HG03432 (cell line): Measurements from ENCODE around the gene METTL9.
"Not testable (repeated sequence)": the region's sequence is repeated elsewhere in the genome, so short reads cannot be mapped to it uniquely, and the experiment has no call there.

ENCODE experiments used
- ATAC-seq: cut with Tn5 transposase; IDR thresholded peaks from one replicate; pipeline ENCODE4 v1.9.1; 2021; ENCODE audit warnings: mild to moderate bottlenecking, moderate library complexity; ENCODE audit not compliant: unreplicated experiment

The METTL9 gene

GRCh38 chr16:21631951-21632575 is 32.7 kb downstream of the METTL9 start:
- ATAC-seq: not testable (repeated sequence)

- ATAC-seq: no peak
Measured at GRCh38 chr16:21634216-21634615, 34.8 kb downstream of the METTL9 start.

DNA sequence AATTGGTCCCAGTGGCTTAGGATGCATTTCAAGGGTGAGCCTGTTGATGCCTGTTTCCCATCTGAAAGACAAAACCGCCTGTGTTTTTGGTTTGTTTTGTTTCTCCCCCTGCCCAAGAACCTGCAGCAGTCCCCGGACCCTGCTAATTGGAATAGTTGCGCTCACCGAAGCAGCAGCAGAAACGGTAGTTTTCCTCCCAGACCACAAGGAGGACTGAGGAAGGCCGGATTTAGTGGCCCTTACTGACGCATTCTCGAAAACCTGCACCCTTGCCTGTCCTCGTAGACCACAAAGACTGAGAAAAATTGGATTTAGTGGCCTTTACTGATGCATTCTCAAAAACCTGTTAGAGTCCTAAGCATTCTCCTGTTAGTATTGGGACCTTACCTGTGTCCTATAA is 36.3 kb downstream of the METTL9 start:
- not testable (repeated sequence) for ATAC-seq

DNA sequence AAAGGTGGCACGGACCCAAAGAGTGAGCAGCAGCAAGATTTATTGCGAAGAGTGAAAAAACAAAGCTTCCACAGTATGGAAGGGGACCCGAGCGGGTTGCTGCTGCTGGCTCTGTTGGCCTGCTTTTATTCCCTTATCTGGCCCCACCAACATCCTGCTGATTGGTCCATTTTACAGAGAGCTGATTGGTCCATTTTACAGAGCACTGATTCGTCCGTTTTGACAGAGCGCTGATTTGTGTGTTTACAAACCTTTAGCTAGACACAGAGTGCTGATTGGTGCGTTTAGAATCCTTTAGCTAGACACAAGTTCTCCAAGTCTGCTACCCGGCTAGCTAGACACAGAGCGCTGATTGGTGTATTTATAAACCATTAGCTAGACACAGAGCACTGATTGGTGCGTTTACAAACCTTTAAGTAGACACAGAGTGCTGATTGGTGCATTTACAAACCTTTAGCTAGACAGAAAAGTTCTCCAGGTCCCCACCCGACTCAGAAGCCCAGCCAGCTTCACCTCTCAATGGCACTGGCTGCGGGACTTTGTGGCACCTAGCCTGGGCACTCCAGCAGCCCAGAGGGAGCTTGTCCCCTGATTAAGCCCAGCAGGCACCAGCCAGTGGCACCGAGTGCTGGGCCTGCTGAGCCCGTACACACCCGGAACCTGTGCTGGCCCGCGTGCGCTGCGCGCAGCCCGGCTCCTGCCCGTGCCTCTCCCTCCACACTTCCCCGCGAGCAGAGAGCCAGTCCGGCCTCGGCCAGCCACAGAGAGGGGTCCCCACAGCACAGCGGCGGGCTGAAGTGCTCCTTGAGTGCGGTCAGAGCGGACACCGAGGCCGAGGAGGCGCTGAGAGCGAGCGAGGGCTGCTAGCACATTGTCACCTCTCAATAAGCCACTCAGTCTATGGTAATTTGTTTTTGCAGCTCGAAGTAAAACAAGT is 37.9 kb downstream of the METTL9 start:
- no peak for ATAC-seq

- no peak for ATAC-seq
Measured at GRCh38 chr16:21638573-21638975, 39.2 kb downstream of the METTL9 start.

- no peak for ATAC-seq
Measured at GRCh38 chr16:21639493-21639892, 40.1 kb downstream of the METTL9 start.

GRCh38 chr16:21641916-21642315 is 42.5 kb downstream of the METTL9 start:
- no peak for ATAC-seq

DNA sequence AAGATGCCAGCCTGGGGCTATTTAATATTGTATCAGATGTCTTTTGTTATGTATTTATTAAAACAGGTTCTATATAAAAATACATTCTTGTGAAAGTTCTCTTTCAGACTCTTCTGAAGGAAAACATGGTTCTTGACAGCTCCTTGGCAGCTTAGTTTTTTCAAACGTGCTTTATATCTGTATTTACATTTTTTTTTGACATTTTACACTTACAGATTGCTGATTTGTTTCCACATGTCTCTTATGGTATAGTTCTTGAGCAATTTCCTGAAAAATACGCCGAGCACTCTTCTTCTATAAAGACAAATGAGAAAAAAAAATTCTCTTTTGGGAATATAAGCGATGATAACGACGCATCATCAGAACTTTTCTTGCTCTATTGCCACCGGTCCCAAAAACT is 43.5 kb downstream of the METTL9 start:
- no peak for ATAC-seq

DNA sequence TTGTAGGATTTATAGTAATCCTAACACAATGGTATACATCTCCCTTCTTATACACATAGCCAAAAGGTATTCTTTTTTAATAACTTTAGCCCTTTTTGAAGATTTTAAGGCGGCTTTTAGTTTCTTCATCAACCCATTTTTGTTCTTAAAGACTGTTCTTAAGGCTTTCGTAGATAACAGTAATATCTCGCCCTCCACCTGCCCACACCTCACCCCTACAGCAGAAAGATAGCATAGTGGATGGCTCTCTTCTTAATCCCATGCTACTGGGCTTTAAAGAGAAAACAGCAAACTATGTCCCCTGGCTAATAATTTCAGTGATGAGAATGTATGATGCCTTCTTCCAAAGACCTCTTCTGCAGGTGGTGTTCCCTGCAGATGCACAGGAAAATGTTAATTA is 44.4 kb downstream of the METTL9 start:
- ATAC-seq: no peak

- ATAC-seq: no peak
Measured at GRCh38 chr16:21644674-21645073, 45.3 kb downstream of the METTL9 start.

- peak; percentile 42 for ATAC-seq
Measured at GRCh38 chr16:21645261-21645721, 45.9 kb downstream of the METTL9 start.

DNA sequence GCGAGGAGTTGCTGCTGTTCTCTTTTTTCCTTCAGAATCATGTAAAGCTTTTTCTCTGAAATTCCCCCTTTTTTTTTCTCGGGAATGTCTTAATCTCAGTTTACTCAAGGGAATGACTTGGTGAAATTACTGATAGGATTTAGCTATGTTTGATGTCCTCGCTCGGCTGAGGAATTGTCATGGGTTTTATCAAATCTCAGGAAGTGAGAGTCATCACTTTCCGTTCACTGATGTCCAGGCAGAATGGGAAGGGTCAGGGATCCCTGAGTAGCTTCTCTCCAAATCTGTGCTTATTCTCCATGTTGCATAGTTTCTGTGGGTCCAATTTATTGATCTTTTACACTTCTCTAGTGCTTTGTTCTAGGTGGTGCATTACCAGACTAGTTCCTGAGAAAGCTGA is 46.7 kb downstream of the METTL9 start:
- no peak for ATAC-seq

GRCh38 chr16:21646721-21647561 is 47.6 kb downstream of the METTL9 start:
- ATAC-seq: peak; percentile 89

DNA sequence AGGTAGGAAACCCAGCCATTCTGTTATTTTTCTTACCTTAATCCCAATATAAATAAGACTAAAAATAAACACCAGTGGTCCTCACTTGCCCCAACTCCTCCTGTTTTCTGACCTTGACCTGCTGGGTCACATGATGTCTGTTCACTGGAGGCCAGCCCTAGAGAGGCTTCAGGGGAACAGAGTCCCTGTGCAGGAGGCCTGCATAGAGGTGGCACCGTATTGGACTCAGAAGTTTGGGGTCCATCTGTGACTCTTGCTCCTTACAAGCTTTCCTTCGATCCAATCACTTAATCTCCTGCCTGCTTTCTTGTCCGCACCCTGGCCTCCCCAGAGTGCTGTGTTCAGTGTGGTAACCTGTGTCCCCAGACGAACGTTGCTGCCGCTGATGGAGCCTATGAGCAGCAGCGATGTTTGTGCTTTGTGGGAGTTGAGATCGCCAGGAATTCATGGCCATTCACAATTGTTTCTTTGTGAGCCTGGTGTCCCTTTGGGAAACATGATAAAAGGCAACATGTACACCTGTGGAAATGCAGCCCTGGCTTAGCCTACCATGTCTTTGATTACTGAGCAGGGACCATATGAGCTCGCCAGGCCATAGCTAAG is 48.3 kb downstream of the METTL9 start:
- ATAC-seq: peak; percentile 4

GRCh38 chr16:21649826-21650406 is 50.5 kb downstream of the METTL9 start:
- ATAC-seq: not testable (repeated sequence)

DNA sequence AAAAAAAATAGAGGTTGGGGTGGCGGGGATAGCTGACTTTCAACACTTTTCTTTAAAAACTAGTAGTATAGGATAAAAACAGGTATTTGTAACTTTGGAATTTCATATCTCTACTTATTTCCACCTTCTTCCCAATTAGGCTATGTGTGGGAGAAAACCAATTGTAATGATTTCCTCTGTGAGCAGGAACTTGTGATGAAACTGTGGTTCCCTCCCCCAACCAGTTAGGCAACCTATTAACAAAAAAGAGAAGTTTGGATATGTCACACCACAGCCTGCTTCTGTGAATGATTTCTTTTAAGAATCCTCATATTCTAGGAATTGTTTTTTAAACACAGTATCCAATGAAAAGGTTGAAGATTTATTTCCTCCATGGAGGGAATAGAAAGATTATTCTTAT is 51.1 kb downstream of the METTL9 start:
- no peak for ATAC-seq

DNA sequence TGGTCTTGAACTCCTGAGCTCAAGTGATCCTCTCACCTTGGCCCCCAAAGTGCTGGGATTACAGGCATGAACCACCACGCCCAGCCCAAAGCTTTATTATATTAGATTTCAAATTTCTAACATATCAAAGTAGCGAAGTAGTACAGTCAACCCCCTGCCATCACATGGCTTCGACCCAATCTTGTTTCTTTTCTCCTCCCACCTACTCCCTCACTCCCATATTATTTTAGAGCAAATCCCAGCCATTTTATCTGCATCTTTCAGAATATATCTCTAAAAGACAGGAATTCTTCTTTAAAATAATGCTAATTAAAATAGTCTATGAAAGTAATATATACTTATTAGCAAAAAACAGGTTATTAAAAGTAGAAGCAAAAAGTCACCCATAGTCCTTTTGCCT is 52.1 kb downstream of the METTL9 start:
- no peak for ATAC-seq

DNA sequence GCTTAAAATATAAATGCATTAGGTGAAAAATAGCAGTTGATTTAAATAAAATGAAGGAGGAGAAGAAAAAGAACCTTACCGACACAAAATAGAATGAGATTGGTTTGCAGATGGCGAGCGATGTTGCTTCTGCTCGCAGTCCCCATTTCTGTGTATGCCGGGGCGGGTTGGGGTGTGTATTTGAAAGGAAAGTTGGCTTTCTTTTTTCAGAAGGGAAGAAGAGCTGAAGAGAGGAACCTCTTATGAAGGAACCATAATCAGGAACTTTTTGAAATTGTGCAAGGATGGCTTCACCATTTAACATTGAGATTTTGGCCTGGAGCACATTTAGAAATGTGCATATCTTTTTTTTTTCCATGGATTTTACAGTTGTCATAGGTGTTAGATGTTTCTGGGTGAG is 53.1 kb downstream of the METTL9 start, which contains the start of gene IGSF6:
IGSF6 (minus strand) TSS at position 156 of the 400 bp plus-strand sequence; CDS start at position 146, 10 bp downstream.
- ATAC-seq: no peak

- ATAC-seq: no peak
Measured at GRCh38 chr16:21653571-21653970, 54.2 kb downstream of the METTL9 start.

GRCh38 chr16:21654466-21654865 is 55.1 kb downstream of the METTL9 start:
- ATAC-seq: no peak
